GM21786 (cell line): Measurements from ENCODE around the gene EXOC3L1.

Source experiments
- ATAC-seq: cut with Tn5 transposase; IDR thresholded peaks from one replicate; pipeline ENCODE4 v1.9.1; 2021; ENCODE audit not compliant: unreplicated experiment

EXOC3L1 gene

DNA sequence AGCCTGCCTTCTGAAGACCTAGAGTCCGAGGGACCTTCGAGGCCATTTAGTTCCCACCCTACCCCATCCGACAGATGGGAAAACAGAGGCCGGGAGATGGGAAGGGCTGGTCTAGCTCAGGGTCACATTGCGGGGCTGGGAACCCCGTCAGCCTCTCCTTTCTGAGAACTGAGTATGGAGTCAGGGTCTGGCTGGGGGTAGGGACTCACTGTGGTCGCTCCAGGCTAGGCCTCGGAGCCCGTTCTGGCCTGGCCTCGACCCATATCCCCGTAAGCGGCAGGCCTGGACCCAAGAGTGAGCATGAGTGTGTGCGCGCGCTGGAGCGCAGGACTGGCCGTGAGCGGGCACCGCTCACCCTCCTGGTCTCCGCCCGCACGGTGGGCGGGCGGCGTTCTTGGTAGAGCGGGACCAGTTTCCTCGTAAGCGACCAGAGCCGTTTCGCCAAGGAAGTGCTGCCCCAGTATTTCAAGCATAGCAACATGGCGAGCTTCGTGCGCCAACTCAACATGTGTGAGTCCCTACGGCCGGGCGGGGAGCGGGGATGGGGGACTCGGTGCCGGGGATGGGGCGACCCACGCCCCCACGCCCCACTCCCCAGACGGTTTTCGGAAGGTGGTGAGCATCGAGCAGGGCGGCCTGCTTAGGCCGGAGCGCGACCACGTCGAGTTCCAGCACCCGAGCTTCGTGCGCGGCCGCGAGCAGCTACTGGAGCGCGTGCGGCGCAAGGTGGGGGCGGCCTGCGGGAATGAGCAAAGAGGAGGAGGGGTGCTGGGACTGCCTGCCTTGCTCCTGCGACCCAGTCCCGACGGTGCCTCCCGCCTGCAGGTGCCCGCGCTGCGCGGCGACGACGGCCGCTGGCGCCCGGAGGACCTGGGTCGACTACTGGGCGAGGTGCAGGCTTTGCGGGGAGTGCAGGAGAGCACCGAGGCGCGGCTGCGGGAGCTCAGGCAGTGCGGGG, 24.5 kb downstream of the EXOC3L1 start:
- ATAC-seq, result no peak

DNA sequence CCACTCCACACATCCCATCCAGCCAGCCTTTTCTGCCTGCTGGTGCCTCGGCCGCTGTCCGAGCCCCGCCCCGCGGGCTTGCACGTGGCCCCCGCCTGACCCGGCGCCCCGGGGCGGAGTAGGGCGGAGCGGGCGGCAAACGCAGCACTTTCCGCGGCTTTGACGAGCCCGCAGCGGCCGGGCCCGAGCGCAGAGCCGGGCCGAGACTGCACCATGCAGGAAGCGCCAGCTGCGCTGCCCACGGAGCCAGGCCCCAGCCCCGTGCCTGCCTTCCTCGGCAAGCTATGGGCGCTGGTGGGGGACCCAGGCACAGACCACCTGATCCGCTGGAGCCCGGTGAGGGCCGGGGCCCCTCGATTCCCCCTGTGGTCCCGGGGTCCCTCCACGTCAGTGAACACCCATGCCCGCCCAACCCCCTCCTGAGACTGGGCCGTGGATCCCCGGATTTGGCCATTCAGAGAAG, 25.3 kb downstream of the EXOC3L1 start, which contains the start of gene HSF4:
Gene HSF4 (plus strand): TSS at position 147 of the 463 bp plus-strand sequence. CDS start 67 bp downstream, at position 214.
- ATAC-seq, result no peak

DNA sequence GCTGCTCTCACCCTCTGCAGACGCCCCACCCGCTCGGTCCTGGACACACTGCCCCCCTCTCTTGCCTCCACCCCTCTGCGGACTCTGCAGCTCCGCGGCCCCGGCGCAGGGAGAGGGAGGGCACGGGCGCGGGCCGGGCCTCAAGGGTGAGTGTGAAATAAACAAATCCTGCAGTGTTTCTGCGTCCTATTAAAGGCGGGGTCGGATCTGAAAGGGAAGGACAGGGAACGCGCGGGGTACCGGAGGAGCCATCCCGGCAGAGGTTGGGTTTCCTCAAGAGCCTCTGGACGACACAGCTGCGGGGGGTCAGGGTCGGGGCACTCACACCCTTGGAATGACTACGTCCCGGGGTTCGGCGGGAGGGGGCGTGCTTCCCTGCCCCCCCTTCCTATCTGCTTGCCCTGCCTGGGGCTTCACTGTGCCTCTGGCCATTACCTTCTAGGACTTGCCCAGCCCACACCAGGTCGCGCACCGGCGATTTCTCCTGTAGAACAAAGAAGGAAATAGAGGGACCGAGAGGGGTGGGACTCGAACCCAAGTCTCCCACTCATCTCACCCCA, 25.9 kb downstream of the EXOC3L1 start:
- ATAC-seq, result no peak

DNA sequence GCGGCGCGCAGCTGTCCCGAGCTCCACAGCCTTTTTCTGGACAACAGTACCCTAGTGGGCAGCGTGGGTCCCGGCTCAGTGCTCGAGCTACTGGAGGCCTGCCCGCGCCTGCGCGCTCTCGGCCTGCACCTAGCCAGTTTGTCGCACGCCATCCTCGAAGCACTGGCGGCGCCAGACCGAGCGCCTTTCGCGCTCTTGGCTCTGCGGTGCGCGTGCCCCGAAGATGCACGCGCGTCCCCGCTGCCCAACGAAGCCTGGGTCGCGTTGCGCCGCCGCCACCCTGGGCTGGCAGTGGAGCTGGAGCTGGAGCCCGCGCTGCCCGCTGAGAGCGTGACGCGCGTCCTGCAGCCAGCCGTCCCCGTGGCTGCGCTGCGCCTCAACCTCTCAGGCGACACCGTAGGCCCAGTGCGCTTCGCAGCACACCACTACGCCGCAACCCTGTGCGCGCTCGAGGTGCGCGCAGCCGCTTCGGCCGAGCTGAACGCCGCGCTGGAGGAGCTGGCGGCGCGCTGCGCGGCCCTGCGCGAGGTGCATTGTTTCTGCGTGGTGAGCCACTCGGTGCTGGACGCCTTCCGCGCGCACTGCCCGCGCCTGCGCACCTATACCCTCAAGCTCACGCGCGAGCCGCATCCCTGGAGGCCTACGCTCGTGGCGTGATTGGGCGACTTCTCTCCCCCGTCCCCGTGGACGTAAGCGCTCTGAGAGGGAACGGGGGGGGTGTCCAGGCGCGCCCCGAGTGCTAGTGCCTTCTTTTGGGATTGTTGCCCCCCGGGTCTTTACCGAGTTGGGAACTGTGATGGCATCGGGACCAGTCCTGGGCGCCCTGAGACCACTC, 26.6 kb downstream of the EXOC3L1 start:
- no peak for ATAC-seq

DNA sequence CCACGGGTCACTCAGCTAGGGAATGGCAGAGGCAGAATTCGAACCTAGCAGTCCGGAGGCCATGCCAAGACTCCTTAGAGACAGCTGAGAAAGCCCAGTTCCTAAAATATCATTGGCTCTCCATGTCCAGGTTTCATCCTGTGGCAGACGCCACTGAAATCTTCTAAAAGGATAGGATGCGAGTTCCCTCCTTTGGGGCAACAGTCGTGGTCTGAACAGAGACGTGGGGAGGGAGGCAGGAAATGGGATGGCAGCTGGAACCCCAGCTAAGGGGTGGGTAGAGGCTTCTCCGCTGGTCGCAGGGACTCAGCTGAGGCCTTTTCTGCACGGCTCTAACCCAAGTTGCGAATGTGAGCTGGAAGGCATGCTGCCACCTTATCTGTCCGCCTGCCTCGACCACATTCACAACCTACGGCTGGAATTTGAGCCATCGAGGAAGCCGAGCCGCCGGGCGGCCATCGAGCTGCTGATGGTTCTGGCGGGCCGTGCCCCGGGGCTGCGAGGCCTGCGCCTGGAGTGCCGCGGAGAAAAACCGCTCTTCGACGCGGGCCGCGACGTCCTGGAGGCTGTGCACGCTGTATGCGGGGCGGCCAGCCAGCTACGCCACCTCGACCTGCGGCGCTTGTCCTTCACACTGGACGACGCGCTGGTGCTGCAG, 27.3 kb downstream of the EXOC3L1 start:
- ATAC-seq, result no peak

DNA sequence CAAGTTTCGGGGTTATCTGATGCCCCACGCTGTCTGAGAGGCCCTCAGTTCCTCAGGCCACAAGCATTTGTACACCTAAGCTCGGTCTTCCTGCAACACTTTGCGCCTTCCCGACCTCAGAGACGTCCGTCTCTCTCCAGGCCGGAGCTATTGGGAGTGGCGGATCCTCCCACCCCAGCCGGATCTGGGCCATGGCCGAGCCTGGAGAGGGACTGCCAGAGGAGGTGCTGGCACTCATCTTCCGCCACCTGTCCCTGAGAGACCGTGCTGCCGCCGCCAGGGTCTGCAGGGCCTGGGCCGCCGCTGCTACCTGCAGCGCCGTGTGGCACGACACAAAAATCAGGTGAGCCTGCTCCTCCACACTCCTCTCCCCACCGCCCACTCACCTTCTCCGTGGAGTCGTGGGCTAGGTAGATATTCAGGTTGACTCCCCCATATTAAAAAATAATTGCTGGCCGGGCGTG, 28.3 kb downstream of the EXOC3L1 start:
- ATAC-seq, result no peak

DNA sequence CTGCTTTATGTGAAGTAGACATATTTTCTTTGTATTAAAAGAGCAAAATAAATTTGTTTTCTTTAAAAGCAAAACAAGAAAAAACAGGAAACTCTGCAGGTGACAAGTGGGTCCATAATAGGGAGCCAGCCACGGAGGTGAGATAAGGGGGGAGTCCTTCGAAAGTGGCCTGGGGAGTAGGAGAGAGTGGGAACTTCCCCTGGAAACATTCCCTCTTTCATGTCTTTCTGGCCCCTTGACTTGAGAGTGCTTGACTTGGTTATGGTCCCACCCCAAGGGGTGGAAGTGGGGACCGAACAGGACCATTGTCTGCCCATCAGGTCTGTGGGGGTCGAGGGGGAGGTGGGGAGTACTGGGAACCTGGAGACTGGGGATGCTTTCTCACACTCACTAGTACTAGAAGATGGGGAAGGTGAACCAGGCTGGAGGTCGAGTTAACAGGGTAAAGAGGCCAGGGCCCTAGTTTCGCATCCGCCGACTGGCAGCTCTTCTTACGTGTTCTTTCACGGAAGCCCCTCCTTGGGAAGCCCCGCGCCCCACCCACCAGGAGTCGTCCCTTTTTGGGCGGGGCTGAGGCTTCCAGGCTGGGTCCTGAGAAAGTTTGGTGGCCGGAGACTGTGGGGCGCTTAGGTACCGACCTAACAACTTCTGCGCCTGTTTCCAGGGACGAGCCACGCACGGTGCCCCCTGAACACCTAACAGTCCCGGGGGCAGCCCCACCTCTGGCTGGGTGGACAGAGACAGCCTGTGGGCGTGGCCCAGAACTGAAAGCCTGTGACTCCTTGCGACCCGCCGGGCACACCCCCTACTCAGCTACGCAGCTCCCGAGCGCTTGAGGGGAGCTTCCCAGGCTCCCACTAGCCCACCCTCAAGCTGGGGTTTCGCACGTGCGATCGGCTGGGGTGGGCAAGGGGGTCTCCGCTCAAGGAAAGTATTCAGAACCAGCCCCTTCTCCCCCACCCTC, 31.0 kb downstream of the EXOC3L1 start:
- ATAC-seq, result peak; percentile 36

DNA sequence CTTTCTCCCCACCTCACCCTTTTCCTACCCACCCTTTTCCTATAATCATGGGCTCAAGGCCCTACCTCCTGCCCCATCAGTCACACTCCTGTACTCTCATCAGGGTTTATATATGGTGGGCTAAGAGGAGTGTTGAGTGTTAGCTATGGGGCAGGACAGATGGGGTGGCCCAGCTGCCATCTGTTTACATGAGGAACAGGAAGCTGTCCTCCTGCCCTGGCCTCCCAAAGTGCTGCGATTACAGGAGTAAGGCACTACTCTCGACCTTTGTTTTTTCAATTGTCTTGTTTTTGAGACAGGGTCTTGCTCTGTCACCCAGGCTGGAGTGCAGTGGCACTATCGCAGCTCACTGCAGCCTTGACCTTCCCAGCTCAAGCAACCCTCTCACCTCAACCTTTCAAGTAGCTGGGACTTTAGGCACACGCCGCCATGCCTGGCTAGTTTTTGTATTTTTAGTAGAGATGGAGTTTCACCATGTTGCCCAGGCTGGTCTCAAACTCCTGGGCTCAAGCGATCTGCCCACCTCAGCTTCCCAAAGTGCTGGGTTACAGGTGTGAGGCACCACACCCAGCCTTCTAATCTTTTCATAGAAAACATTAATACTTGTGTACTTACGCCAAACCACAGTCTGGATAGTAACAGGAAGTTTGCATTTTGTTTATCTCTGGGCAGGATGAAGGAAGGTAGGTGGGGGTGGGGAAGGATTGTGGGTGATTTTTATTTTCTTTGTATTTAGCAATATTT, 31.9 kb downstream of the EXOC3L1 start:
- ATAC-seq, result no peak

DNA sequence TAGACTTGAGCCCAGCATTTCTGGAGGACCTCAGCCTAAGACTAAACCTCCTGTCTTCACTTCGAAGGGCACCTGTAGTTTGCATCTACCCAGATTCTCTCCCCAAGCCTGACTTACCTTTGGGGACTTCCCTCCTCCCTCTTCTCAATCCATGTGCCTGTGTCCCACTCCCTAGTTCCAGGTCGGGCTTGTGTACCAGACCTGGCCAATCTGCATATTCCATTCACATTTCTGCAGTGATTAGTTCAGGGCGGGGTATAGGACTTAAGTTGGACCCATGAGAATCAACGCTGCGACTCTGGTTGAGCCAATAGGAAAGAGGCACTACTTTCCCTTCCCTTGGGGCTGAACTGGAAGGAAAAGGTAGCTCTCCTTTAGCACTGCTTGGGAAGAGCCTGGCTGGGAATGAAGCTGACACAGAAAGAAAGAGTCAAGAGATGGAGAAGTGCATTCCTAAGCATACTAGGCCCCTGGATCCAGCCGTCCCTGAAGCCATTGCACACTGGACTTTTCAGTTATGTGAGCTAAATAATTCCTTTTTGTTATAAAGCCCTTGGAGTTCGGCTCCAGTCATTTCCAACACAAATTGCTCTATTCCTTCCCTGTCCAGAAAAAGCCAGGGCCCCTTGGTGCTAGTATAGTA, 32.7 kb downstream of the EXOC3L1 start:
- ATAC-seq, result no peak

DNA sequence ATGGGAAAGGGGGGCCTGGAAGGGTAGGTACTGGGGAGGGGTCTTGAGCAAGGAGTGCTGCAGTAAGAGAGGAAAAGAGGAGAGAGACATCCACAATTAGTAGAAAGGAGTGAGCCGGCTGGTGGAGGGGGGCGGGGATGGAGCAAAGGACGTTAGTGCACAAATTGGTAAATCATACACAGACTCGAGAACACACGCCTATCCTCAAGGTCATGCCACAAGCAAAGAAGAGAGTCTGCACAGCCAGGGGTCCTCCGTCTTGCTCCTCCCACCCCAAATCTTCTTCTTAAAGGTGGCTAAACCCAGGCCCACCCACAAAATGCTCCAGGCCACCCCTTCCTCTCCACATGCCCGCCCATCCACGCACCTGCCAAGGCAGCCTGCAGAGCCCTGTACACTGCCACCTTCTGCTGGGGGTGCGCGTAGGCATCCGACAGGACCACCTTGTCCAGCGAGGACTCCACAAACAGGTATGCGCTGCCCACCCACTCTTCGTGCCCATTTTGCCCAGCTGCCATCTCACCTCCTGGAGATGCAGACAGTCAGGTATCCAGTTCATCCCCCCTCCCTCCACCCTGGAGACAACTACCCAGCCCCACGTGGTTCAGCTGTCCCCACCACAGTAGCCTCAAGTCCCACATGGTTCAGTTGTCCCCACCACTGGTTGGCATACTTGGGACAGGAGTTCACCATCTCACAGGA, 33.6 kb downstream of the EXOC3L1 start:
- ATAC-seq, result no peak

DNA sequence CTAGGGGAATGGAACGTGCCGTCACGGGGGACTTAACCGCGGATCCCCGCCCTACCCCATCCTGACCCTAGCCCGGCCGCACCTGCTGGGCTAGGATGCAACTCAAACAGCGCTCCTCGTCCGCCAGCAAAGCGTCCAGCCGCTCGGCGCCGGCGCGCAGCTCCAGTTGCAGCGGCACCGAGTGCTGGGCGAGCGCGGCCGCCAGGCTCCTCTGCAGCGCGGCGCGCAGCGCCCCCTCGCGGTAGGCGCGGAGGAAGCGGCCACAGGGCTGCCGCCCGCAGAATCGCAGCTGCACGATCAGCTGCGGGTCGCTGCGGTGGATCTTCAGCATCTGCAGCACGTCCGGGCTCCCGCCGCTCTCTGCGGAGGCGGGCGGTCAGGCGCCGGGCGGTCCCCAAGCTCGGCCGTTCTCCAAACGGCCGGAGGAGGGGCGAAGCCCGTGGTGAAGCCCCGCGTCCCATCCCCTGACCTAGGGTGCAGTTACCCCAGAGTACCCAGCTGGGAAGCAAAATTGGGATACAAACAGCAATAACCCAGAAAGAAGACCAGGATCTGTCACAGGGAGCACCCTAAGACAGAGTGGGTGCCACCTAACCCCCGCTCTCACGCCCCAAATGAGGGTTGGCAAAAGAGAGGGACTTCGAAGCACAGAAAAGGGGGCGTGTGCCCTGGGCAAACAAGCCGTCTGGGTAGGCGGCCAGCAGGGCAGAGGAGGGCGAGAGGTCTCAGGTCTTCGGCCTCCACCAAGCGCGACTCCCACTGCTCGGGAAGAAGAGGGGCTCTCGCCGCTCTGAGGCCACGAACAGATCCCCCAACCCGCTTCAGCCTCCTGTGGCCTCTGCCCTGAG, 34.4 kb downstream of the EXOC3L1 start:
- no peak for ATAC-seq

DNA sequence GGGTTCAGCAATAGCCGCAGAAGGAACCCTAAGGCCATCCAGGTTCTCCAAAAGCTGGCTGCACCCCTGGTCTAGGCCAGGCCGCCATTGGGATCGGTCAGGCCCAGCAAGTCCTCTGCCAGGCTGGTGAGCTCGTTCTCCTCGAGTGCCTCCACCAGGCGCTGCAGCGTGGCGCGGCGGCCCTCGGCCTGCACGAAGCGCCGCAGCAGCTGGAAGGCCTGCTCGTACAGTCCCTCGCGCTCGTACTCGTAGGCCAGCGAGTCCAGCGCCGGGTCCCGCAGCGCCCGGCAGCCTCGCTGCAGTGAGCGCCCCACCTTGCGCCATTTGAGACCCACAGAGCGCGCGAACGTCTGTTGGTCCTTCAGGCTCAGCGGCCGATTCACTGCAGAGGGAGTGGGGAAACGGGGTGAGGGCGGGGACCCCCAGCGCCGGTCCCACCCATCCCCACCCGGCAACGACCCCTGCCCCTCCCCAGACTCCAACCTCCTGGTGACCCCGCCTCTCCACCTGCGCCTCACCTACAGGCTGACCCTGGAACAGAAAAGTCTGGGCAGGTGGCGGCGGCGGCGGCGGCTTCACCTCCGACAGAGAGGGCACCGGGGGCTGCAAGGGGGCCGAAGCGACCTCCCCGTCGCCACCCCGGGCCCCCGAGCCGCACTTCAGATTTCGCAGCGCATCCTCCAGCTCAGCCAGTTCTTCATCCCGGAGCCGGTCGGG, 35.2 kb downstream of the EXOC3L1 start:
- ATAC-seq, result no peak

DNA sequence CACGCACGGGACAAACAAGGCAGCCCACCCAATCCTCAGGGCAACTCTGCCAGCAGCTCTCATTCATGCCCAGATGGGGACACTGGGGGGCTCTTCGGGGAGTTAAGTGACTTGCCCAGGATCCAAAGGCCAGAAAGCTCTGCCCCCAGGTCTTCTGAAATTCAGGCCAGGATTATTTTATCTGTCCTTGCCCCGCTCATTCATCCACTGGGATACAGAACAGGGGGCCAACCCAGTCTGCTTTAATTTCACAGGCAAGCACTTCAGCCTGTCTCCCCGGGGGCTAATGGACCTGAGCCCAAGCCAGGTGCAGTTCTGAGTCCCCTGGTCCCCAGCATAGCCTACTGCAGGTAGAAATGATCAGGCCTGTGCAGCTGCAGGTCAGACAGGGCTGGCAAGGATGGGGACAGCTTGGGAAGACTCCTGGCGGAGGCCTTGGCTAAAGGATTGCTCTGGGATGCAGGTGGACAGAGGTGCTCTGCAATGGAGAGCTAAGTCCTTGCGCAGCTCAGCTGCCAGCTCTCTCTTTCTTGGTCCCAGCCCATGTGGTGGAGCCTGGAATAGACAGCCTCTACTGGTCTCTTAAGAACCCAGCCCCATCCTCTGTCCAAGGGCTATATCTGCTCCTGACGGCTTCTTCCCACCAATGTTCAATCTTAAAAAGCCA, 38.4 kb downstream of the EXOC3L1 start:
- no peak for ATAC-seq

DNA sequence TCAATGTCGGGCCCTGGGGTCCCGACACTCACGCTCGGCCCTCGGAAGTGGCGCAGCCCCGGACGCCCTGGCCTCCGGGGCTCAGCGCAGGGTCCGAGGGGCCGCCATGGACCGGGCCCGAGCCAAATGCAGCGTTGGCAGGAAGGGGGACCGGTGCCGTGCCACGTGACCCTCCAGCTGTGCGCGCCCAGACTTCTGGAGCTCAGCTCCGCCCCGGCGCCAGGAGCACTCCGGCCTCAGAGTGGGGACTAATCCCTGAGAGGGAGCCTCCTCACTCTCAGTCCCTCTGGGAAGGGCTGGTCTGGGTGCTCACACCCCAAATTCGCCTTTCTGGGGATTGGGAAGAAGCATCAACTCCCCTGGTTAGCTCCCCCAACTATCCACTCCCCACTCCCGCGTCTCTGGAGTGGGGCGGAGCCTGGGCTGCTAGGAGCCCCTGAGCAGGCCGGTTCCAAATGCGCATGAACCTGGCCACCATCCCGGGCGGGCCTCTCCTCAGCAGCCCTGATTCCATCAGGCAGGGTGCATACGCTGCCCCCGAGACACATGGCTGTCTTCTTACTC, 39.0 kb downstream of the EXOC3L1 start, which contains the start of gene B3GNT9:
Gene B3GNT9 (minus strand): TSS at position 166 of the 564 bp plus-strand sequence. CDS start 513 bp downstream, outside the sequence.
- peak; percentile 49 for ATAC-seq
